ENCODE data around the gene TBC1D2. TPM values are rescaled to one million over a fixed set of nuclear protein-coding genes. Genes with fewer than 3 reads are reported as not detected.

Gene TBC1D2
- total RNA-seq, 4 donors from 2014 or later, result 11.3 to 33.5 (median 21.4) TPM

DNA sequence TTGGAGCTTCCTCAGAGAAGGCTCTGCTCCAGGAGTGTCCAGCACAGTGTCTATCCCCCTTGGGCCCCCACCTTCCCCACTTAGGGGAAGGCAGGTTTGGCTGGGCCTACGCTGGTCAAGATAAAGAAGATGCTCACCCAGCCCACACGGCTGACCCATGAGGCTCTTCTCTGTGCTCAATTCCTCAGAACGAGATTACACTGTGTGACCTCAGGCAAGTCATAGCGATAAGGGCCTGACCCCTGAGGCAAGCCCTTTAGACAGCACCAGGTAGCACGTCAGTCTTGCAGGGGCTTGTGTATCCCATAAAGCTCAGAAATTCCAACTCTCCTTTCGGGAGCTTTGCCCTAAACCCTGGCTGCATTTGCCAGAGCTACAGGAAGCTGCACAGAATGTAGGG, 95.7 kb downstream of the TBC1D2 start:
- TF ChIP-seq, protein P1, sequence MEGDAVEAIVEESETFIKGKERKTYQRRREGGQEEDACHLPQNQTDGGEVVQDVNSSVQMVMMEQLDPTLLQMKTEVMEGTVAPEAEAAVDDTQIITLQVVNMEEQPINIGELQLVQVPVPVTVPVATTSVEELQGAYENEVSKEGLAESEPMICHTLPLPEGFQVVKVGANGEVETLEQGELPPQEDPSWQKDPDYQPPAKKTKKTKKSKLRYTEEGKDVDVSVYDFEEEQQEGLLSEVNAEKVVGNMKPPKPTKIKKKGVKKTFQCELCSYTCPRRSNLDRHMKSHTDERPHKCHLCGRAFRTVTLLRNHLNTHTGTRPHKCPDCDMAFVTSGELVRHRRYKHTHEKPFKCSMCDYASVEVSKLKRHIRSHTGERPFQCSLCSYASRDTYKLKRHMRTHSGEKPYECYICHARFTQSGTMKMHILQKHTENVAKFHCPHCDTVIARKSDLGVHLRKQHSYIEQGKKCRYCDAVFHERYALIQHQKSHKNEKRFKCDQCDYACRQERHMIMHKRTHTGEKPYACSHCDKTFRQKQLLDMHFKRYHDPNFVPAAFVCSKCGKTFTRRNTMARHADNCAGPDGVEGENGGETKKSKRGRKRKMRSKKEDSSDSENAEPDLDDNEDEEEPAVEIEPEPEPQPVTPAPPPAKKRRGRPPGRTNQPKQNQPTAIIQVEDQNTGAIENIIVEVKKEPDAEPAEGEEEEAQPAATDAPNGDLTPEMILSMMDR (IDR thresholded peaks at IDR 0.05; ENCODE audit: low read depth), result no peak

DNA sequence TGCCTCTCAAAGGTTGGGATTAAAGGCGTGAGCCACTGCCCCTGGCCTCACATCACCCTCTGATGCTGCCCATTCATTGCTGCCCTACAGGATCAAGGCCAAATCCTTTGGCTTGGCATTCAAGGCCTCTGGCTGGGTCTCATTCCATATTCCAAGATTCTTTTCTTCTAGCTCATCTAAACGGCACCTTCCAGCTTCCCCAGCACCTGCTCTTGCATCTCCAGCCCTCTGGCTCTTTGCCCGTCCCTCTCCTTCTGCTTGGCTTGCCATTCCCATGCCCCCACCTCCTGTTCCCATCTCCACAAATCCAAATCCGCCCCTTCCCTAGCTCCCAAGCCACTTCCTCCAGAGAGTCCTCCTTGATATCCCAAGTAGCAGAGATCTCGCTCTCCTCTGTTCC, 96.1 kb downstream of the TBC1D2 start:
- TF ChIP-seq, protein P1 (IDR thresholded peaks at IDR 0.05; ENCODE audit: low read depth), result no peak

DNA sequence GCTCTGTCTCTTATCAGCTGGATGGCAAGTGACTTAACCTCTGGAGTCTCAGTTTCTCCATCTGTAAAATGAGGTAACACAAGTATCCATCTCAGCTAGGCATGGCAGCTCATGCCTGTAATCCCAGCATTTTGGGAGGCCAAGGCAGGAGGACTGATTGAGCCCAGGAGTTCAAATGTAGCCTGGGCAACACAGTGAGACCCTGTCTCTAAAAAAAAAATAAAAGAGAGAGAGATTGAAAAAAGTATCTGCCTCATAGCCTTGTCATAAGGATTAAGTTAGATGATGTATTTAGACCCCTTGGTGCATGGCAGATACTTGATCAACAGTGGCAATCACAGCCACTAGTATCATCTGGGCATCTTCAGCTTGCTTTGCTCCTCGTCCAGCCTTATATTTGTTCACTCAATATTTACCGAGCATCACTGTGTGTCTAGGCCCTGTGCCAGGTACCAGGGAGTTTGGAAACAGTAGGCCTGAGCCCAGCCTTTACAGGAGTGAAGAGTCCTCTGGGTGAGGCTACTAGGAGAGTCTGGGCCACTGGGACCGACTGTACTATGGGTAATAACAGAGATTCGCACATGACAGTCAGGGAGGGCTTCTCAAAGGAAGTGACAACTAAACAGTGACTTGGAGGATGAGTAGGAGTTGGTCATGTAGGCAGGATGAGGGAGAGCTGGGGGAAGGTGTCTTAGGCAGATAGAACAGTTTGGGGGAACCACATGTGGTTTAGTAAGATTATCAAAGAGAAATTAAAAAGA, 97.2 kb downstream of the TBC1D2 start:
- TF ChIP-seq, protein P1 (IDR thresholded peaks at IDR 0.05; ENCODE audit: low read depth), result no peak

DNA sequence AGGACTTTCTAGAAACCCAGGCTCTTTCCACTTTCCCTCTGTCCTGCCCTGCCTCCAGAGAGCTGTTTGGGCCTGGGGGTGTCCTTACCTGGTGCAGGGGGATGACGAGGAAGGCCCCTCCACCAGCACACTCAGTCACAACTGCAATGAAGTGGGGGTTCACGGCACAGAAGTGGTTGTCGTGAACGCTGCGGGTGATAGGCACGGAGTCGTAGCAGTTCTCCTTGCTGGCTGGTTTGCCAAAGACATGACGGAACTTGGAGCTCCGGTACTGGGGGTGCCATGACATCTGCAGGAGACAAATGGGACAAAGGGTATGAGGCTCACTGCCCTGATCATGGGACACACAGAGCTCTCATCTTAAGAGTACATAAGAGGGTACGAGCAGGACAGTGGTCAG, 98.1 kb downstream of the TBC1D2 start:
- TF ChIP-seq, protein P1 (IDR thresholded peaks at IDR 0.05; ENCODE audit: low read depth), result no peak

DNA sequence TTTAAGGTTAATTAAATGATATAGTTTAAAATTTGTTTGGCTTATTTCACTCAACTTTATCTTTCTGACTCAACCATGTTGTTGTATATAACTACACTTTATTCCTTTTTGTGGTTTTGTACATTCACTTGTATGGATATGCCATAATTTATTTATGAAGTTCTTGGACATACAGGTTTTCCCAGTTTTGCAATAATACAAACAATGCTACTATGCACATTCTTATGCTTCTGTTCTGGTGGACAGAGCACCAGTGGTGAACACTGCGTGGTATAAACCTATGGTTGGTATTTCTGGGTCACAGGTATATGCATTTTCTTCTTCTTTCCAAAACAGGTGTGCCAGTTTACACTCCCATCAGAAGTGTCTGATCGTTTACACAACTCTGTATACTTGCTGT, 100.8 kb downstream of the TBC1D2 start:
- TF ChIP-seq, protein P1 (IDR thresholded peaks at IDR 0.05; ENCODE audit: low read depth), result no peak

DNA sequence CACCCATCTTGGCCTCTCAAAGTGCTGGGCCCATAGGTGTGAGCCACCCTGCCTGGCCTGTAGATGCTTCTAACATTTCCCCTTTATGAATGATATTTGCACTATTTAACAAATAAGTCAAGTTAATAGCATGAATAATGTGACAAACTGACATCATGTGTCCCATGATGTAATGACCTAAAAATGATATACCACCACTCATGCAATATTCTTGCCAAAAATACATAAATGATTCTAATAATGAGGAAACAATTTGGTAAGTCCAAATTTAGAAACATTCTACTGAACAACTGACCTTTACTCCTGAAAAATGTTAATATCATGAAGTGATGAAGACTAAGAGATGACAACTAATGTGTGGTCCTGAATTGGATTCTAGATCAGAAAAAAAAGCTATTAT, 102.9 kb downstream of the TBC1D2 start:
- TF ChIP-seq, protein P1 (IDR thresholded peaks at IDR 0.05; ENCODE audit: low read depth), result no peak

DNA sequence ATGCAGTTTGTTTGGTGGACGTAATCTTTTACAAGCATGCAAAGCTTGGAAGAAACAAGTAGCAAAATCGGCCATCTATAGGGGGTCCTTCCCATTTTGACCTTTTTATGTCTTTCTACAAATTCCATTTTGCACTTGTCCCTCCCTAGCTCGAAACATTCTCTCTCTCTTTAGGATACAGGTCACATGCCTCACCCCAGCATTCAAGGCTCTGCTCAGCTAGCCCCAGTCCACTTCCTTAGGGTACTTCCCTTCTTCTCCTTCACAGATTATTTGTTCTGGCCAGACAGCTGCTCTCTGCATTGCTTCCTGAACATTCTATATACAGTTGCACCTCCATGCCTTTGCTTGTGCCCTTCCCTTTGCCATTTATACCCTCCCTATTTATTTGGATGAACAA, 104.7 kb downstream of the TBC1D2 start:
- TF ChIP-seq, protein P1 (IDR thresholded peaks at IDR 0.05; ENCODE audit: low read depth), result no peak

Data from subcutaneous adipose tissue (tissue), 4 donors.